Amygdala (tissue), 56 donors: ENCODE measurements around the gene GNAT3.

Source experiments
- DNase-seq, 56 donors: peaks; one replicate each; lab custom pipeline; 2025; lab: John Stamatoyannopoulos, UW

Gene GNAT3

DNA sequence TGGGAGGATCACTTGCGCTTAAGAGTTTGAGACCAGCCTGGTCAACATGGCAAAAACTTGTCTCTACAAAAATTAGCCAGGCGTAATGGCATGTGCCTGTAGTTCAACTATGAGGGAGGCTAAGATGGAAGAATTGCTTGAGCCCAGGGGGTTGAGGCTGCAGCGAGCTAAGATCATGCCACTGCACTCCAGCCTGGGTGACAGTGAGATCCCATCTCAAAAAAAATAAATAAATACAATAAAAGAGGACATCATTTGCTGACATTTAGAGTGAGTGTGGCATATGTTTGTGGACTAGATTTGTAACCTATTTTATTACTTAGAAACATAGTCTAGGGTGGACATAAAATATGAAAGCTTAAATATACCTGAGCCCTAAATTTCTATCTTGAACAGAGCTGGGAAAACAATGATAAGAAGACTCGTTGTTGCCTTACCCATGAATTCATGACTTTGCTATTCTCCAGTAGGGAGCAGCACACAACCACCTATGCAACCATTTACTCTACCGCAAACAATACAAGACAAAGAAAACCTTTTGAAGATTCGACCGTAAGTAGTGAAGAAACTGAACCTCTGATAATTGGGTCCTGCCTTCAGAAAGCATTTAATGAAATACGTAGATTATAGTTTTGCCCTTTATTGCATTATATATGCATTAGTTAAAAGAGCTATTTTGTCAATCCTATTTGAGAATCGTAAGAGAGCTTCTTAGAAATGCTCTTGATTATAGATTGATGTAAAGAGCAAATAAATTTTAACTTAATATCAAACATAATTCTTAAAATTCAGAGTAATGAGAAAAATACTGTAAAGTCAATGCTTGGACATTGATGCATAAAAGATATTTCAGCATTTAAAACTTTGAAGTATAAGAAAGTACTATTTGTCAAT is 83.5 kb downstream of the GNAT3 start:
- DNase-seq: peak in 5 of 56 donors; percentile 1 to 7 (median 2)

DNA sequence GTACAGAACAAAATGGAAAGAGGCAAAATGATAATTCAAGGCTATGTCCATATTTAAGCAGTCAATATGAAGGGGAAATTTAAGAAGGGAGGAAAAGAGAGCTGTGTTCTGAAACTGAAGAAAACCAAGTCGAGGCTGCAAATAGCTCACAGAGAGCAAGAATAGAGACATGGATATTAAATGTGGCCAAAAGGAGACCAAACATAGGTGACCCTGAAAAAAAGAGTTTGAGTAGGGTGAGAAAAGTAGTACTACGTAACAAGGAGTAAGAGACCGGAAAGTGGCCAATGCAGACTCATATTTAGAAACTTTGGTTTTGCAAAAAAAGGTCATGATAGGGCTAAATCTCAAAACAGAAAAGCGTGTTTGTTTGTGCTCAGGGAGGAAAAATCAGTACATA is 84.6 kb downstream of the GNAT3 start:
- DNase-seq: no peak

DNA sequence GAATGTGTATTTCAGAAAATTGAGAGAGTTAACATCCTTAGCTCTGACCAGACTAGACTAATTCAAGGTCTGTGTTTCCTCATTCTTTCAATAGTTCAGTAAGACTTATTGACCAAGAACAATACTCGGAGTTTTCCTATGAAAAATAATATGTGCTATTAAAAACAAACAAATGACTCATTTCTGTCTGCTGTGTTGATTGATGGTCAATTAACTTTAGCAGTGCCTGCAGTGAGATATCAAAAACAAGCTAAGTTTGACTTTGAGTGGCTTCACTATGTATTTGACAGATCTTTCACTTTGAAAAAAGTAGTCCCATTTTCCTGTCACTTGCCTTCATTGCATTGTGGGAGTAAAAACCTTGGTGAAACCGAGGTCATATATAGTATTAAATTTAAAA is 91.0 kb downstream of the GNAT3 start:
- no peak for DNase-seq

DNA sequence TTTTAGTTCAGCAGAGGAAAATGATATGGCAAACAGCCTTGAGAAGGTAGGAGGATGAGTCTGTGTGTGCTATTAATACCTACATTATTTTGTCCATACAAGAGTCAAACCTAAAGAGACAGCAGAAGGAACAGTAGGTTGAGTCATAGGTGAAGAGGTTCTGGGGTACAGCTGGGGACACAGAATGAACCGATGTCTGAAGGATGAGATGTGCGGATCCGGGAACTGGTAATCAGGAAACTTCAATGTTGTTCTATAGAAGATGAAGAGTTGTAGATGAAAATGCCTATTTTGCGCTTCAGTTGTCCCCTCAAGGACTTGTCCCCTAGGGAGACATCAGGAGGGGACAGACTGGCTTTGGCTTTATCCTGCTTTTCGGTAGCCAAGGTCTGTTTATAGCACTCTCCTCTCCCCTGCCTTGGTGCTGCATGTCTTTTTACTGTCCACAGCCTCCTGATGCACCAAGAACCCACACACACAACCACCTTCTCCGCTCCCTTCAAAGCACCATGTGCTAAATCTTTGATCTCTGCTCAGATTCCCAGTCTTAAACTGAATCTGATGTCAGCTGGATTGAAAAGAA is 94.6 kb downstream of the GNAT3 start:
- no peak for DNase-seq

DNA sequence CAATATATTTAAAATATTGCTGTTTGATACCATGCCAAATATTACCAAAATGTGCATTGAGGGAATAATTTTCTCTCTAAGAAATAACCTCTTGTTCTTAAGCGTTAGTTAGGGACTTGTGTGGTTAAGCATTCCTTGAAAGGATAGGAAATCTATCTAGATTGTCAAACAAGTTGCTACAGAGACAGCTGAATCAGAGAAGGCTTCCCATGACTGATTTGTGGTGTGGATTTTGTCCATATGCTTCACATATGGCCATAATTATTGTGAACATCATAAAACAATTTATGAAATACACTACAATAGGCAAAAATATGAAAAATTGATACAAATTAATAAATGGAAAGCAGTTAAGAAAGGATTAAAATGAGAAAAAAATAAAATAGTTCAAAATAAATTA is 96.3 kb downstream of the GNAT3 start:
- no peak for DNase-seq

DNA sequence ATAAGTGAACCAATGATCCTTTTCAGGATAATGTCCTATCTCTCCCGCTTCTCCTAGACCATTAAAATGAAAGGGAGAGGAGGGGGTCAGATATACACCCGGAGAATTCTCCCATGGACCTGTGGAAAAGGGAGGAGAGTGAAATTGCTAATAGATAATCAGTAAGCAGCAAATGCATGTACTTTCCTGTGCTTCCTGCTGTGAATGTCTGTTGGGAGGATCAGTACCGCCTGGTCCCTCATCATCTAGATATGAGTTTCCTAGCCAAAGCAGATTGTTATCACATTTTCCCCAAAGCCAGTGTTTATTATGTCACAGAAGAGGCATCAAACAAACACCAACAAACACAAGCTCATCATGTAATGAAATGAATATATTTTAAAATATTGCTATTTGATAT is 96.8 kb downstream of the GNAT3 start:
- no peak for DNase-seq

DNA sequence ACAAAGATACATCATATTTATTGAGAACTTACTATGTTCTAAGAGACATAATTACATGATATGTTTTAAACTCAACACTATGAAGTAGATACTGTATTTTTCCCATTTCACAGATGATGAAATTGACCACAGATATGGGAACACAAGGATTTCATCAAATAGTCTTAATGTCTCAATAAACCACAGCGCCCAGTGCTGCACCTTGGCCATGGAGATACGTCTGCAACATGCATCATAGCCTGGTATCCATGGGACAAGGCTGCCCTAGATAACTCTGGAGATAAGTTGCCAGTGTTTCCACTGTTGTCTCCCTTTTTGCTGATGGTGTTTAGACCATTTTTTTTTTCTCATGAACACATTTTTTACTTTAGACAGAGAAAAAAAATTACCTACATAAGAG is 97.5 kb downstream of the GNAT3 start:
- DNase-seq: no peak

DNA sequence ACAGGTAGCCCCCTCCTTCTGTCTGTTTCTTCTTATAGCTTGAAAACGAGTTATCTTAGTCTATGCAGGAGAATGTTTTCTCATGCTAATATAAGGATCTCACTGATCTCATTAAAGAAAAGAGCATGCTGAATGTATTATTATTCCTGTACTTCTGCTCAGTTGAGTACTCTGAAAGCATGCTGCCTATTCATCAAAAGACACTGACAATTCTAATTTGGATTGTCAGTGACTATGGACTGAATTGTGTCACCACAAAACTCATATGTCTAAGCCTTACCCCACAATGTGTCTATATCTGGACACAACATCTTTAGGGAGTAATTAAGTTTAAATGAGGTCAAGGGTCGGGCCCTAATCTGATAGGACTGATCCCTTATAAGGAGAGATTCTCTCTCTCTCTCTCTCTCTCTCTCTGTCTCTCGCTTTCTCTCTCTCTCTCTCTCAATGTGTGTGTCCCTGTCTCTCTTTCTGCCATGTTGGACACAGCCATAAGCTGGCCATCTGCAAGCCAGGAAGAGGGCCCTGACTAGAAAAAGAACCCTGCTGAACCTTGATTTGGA is 98.4 kb downstream of the GNAT3 start:
- DNase-seq: no peak

DNA sequence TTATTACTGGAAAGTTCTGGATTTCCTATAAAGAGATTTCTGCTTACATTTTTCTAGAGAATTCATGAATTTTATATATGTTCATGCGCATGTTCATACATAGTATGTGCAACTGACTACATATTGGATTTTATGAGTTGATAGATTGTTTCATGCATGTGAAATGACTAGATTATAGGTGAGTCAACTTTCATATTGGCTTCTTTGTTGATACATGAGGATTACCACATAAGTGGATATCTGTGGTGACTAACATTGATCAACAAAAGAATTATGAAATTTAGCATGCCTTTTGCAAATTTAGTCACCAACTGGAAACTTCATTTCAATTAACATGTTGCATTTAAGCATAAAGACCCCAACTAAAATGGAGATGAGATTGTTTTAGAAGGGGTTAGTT is 99.0 kb downstream of the GNAT3 start:
- no peak for DNase-seq

DNA sequence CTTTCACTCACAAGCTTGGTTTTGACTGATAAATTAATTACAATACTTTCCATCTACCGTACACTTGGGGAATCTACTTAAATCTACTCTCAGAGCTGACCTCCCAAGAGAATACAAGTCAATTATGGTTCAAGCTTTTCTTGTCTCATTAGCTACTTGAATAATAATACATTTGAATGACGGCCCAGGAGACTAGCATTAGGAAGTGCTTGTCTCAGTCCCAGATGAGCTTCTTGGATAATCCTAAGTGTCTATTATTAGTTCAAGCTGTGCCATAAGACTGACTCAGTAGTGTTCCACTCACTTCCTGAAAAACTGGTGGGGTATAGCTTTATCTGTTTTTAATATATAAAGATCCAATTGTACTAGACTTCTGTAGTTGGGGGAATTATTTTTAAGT is 100.2 kb downstream of the GNAT3 start:
- no peak for DNase-seq

DNA sequence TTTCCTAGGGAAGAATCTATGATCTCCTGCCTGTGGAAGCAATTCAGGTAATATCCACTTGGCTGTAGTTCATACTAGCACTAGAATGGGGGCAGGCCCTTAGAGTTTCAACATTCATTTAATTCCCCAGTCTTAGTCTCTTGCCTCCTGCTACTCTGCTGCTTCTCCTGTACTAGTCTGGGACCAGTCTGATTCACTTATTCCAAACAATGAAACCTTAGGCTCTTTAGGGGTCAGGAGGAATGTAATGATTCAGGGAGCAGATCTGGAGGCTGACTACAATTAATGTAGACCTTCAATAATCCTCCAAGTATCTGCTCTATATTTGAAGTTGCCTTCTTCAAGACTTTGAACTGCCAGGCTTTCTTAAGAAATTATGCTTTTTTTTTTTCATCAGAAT is 101.8 kb downstream of the GNAT3 start:
- DNase-seq: no peak
